HG03039 (cell line): Measurements from ENCODE around the gene ZNF688.

Source experiments
- ATAC-seq: cut with Tn5 transposase; IDR thresholded peaks from one replicate; pipeline ENCODE4 v1.9.1; 2021; ENCODE audit warnings: mild to moderate bottlenecking, moderate library complexity; ENCODE audit not compliant: unreplicated experiment

ZNF688 gene

GRCh38 chr16:30521873-30522641, 49.5 kb downstream of the ZNF688 start:
- ATAC-seq, result no peak

GRCh38 chr16:30521476-30521872, 50.0 kb downstream of the ZNF688 start:
- no peak for ATAC-seq
